HEK293T (cell line): ENCODE results near the gene ALKBH3.

ENCODE experiments used
- ARNT ChIP-seq: fragments of 450-650 bp; IDR thresholded peaks from 2 replicates; pipeline ENCODE4 v1.6.1; 2017; ENCODE audit warnings: mild to moderate bottlenecking
- BHLHE40 ChIP-seq: fragments of 450-650 bp; IDR thresholded peaks from 2 replicates; pipeline ENCODE4 v1.6.1; 2016; ENCODE audit warnings: mild to moderate bottlenecking, moderate library complexity, borderline replicate concordance
- FOXM1 ChIP-seq: fragments of 450-650 bp; IDR thresholded peaks from 2 replicates; pipeline ENCODE4 v1.6.1; 2017; ENCODE audit warnings: mild to moderate bottlenecking, borderline replicate concordance
- HDGF ChIP-seq: fragments of 450-650 bp; IDR thresholded peaks from 2 replicates; pipeline ENCODE4 v1.6.1; 2017; ENCODE audit warnings: antibody characterized with exemption, borderline replicate concordance
- LEF1 ChIP-seq: fragments of 450-650 bp; IDR thresholded peaks from 2 replicates; pipeline ENCODE4 v1.6.1; 2017; ENCODE audit warnings: mild to moderate bottlenecking, borderline replicate concordance
- NFRKB ChIP-seq: fragments of 450-650 bp; IDR thresholded peaks from 2 replicates; pipeline ENCODE4 v1.6.1; 2016; ENCODE audit warnings: mild to moderate bottlenecking, moderate library complexity
- SP1 ChIP-seq: fragments of 450-650 bp; IDR thresholded peaks from 2 replicates; pipeline ENCODE4 v1.6.1; 2017
- SUZ12 ChIP-seq: fragments of 450-650 bp; IDR thresholded peaks from 2 replicates; pipeline ENCODE4 v1.6.1; 2016; ENCODE audit warnings: mild to moderate bottlenecking
- TARDBP ChIP-seq: fragments of 450-650 bp; IDR thresholded peaks from 2 replicates; pipeline ENCODE4 v1.6.1; 2016

- no peak for TF ChIP-seq BHLHE40
- TF ChIP-seq SUZ12, result no peak
- TF ChIP-seq TARDBP, result no peak
- no peak for TF ChIP-seq ARNT
- no peak for TF ChIP-seq FOXM1
- TF ChIP-seq NFRKB, result no peak
- no peak for TF ChIP-seq SP1
- no peak for TF ChIP-seq HDGF
- TF ChIP-seq LEF1, result no peak
Measured at GRCh38 chr11:43852057-43852636, 28.5 kb upstream of the ALKBH3 start.
